OCI-LY7 (cell line): ENCODE measurements around the gene RAD9A. TPM values are rescaled to one million over a fixed set of nuclear protein-coding genes. Genes with fewer than 3 reads are reported as not detected.
A peak's percentile ranks its signal among the peaks of the same experiment; 100 is the strongest.

ENCODE experiments used
- BruUV-seq: library from RNA; stranded (reverse); fragments of 400-500 nt; replicated peaks from 2 replicates; lab custom pipeline; 2021; lab: Mats Ljungman, UMichigan
- CTCF ChIA-PET: fragments of 300-600 bp; sonication (Branson Sonifier 250); formaldehyde crosslinking; loops from one replicate; lab custom pipeline; 2022; ENCODE audit warnings: antibody characterized with exemption; ENCODE audit not compliant: unreplicated experiment; lab: Charles Lee
- POLR2A ChIA-PET: fragments of 300-600 bp; sonication (Branson Sonifier 250); formaldehyde crosslinking; loops from one replicate; lab custom pipeline; 2022; ENCODE audit warnings: antibody characterized with exemption; lab: Charles Lee
- DNase-seq: peaks from one replicate; pipeline ENCODE4 v3.0.0-alpha.2; 2015; ENCODE audit warnings: low spot score
- H2AFZ ChIP-seq: fragments of 200-600 bp; sonication (generic), shearing (Covaris generic); 2 replicates; pipeline ENCODE4 v1.6.1; 2014; ENCODE audit warnings: mild to moderate bottlenecking, antibody characterized with exemption, low read length, moderate library complexity
- H3K27ac ChIP-seq: fragments of 200-600 bp; sonication (generic); 2 replicates; pipeline ENCODE4 v1.5.1; 2014; ENCODE audit warnings: mixed run types, low read depth, mild to moderate bottlenecking, moderate library complexity, low read length, inconsistent platforms; ENCODE audit not compliant: poor library complexity, severe bottlenecking
- H3K36me3 ChIP-seq: fragments of 200-600 bp; sonication (generic); 2 replicates; pipeline ENCODE4 v1.6.1; 2014; ENCODE audit warnings: mild to moderate bottlenecking, antibody characterized with exemption, low read length, moderate library complexity, mixed read lengths; ENCODE audit not compliant: insufficient read depth
- H3K4me1 ChIP-seq: fragments of 200-600 bp; sonication (generic); 2 replicates; pipeline ENCODE4 v1.5.1; 2014; ENCODE audit warnings: mild to moderate bottlenecking, low read length; ENCODE audit not compliant: insufficient read depth, poor library complexity, severe bottlenecking
- H3K4me2 ChIP-seq: fragments of 200-600 bp; sonication (generic); 2 replicates; pipeline ENCODE4 v1.6.1; 2014; ENCODE audit warnings: mild to moderate bottlenecking, low read length
- H3K4me3 ChIP-seq: fragments of 200-600 bp; sonication (generic); 2 replicates; pipeline ENCODE4 v1.5.1; 2014; ENCODE audit warnings: mild to moderate bottlenecking, low read depth, low read length; ENCODE audit not compliant: poor library complexity, severe bottlenecking
- H3K79me2 ChIP-seq: fragments of 200-600 bp; sonication (generic); 2 replicates; pipeline ENCODE4 v1.6.1; 2016; ENCODE audit warnings: low read depth, mild to moderate bottlenecking, low read length, moderate library complexity, mixed read lengths; ENCODE audit not compliant: insufficient read depth
- H3K9me2 ChIP-seq: fragments of 200-600 bp; sonication (generic); 2 replicates; pipeline ENCODE4 v1.6.1; 2016; ENCODE audit warnings: mild to moderate bottlenecking, low read length, mixed read lengths; ENCODE audit not compliant: insufficient read depth
- H3K9me3 ChIP-seq: fragments of 200-600 bp; sonication (generic); 2 replicates; pipeline ENCODE4 v1.6.1; 2014; ENCODE audit warnings: mild to moderate bottlenecking, mixed run types, low read length, mixed read lengths
- H4K20me1 ChIP-seq: fragments of 200-600 bp; sonication (generic); 2 replicates; pipeline ENCODE4 v1.6.1; 2014; ENCODE audit warnings: mild to moderate bottlenecking, antibody characterized with exemption, low read length, moderate library complexity, mixed read lengths; ENCODE audit not compliant: insufficient read depth
- CTCF ChIP-seq: fragments of 200-600 bp; sonication (generic); conservative IDR thresholded peaks from 2 replicates; pipeline ENCODE4 v1.5.1; 2014; ENCODE audit warnings: mild to moderate bottlenecking, antibody characterized with exemption, low read length, moderate library complexity, mixed read lengths
- EZH2phosphoT487 ChIP-seq: fragments of 200-600 bp; sonication (generic); IDR thresholded peaks from 2 replicates; pipeline ENCODE4 v1.6.1; 2018; ENCODE audit warnings: low read depth, borderline replicate concordance, mild to moderate bottlenecking, mixed run types, antibody characterized with exemption, low read length, moderate library complexity, mixed read lengths
- intact Hi-C: fragments of 100-400 bp; cut with micrococcal nuclease; formaldehyde crosslinking; loops from one replicate; pipeline ENCODE4 v1.10.0; 2022; ENCODE audit not compliant: unreplicated experiment
- total RNA-seq, 2 experiments: library from RNA; depleted of rRNA in 1 of 2; stranded (reverse); fragments of >200 nt in 1 of 2; shearing (Covaris generic) in 1 of 2; gene quantifications; 2 replicates each; pipeline ENCODE4 v1.2.3, GENCODE V29; 2014 to 2022

Gene RAD9A
- total RNA-seq, 2 experiments from 2014 or later = 51.0 to 62.2 TPM

GRCh38 chr11:67355023-67355793 is 36.6 kb upstream of the RAD9A start:
- DNase-seq = no peak
- H2AFZ ChIP-seq = no peak overlapping the region
- ChIA-PET CTCF (interaction anchor here (0.6 to 7.3 kb wide), 5 partner anchors 10 to 274 kb away, joined by 3 to 136 read pairs (median 6); no protein-coding TSS in a partner anchor), POLR2A (interaction anchor here (0.6 to 9.3 kb wide), 12 partner anchors 24 to 886 kb away, joined by 3 to 106 read pairs (median 3); partner anchors contain the start of genes DPP3, PPP1CA and RAD9A)
- intact Hi-C loops = loop anchor here (10.0 kb wide), 1 partner anchor 230 kb away; the partner anchor contains the start of gene GSTP1
- no peaks in the 10 kb centered on the region for H4K20me1 ChIP-seq
- peak overlapping the region; percentile 93 for H3K27ac ChIP-seq
- H3K4me2 ChIP-seq = peak overlapping the region; percentile 96
- H3K4me3 ChIP-seq = peak overlapping the region; percentile 70
- H3K9me3 ChIP-seq = no peaks in the 10 kb centered on the region
- no peak for TF ChIP-seq EZH2phosphoT487
- TF ChIP-seq CTCF = no peak
- peaks cover 11% of the 10 kb centered on the region; the same call in 1 of the 2 replicates for H3K79me2 ChIP-seq
- no TSS peak for BruUV-seq
- peaks cover 62% of the 10 kb centered on the region for H3K4me1 ChIP-seq
- peaks cover 9% of the 10 kb centered on the region; the same call in 1 of the 2 replicates for H3K36me3 ChIP-seq
- H3K9me2 ChIP-seq = no peaks in the 10 kb centered on the region

- Histone ChIP-seq H4K20me1 (no peaks in the 10 kb centered on the region), H2AFZ (no peak overlapping the region), H3K27ac (peak overlapping the region; percentile 93), H3K9me2 (no peaks in the 10 kb centered on the region), H3K4me3 (peak overlapping the region; percentile 70), H3K9me3 (no peaks in the 10 kb centered on the region), H3K36me3 (peaks cover 8% of the 10 kb centered on the region; the same call in 1 of the 2 replicates), H3K79me2 (peaks cover 11% of the 10 kb centered on the region; the same call in 1 of the 2 replicates), H3K4me2 (peak overlapping the region; percentile 96), H3K4me1 (peaks cover 55% of the 10 kb centered on the region)
- BruUV-seq = no TSS peak
- no peak for DNase-seq
- ChIA-PET POLR2A (interaction anchor here (0.6 to 9.3 kb wide), 10 partner anchors 24 to 887 kb away, joined by 3 to 106 read pairs (median 4); partner anchors contain the start of genes DPP3, PPP1CA and RAD9A), CTCF (interaction anchor here (0.6 to 7.3 kb wide), 8 partner anchors 10 to 275 kb away, joined by 3 to 136 read pairs (median 6); partner anchors contain the start of gene CLCF1)
- TF ChIP-seq CTCF (no peak), EZH2phosphoT487 (no peak)
- intact Hi-C loops = loop anchor here (10.0 kb wide), 1 partner anchor 229 kb away; the partner anchor contains the start of gene GSTP1
These were observed 35.9 kb upstream of the RAD9A start for GRCh38 chr11:67355794-67356386.
